ENCODE measurements around the gene HTR4.

The HTR4 gene

GRCh38 chr5:148619484-148619883, 34.8 kb downstream of the HTR4 start:
- Histone ChIP-seq H3K9ac (ENCODE audit: low read length) (no peak overlapping the region), H4K5ac (ENCODE audit: low read length) (no peak overlapping the region), H2BK5ac (ENCODE audit: low read length) (no peak overlapping the region), H3K4ac (ENCODE audit: low read depth, low read length) (no peak overlapping the region), H3K23ac (ENCODE audit: low read length) (no peak overlapping the region), H2BK15ac (replicated peaks; ENCODE audit: low read depth) (no peak overlapping the region), H3K27ac (ENCODE audit: low read depth, low read length) (no peak overlapping the region), H4K8ac (ENCODE audit: low read depth, low read length) (no peak overlapping the region), H3K4me1 (ENCODE audit: control insufficient read depth, low read depth, low read length) (no peaks in the 10 kb centered on the region), H3K56ac (ENCODE audit: low read length) (no peak overlapping the region), H3K36me3 (ENCODE audit: control insufficient read depth, insufficient read depth, low read length) (no peaks in the 10 kb centered on the region), H2AK5ac (ENCODE audit: low read length) (no peak overlapping the region), H3K4me3 (ENCODE audit: low read length) (no peak overlapping the region), H2BK120ac (ENCODE audit: low read depth, low read length) (no peak overlapping the region), H3K18ac (ENCODE audit: low read length) (no peak overlapping the region), H3K4me2 (ENCODE audit: low read length) (no peak overlapping the region), H3K79me1 (ENCODE audit: low read length) (no peaks in the 10 kb centered on the region), H3K27me3 (ENCODE audit: insufficient read depth, low read length, poor library complexity) (no peaks in the 10 kb centered on the region), H3K79me2 (ENCODE audit: control insufficient read depth, insufficient read depth, low read length) (no peaks in the 10 kb centered on the region)
- no CpG with 5 or more reads among the region's 3 CpGs for WGBS (ENCODE audit: extremely low coverage, insufficient coverage, low lambda C conversion rate)
- no peak for DNase-seq

- no peak overlapping the region for H3K23ac ChIP-seq (ENCODE audit: low read length)
- H3K9ac ChIP-seq (ENCODE audit: low read length), result no peak overlapping the region
- H2BK15ac ChIP-seq (replicated peaks; ENCODE audit: low read depth), result no peak overlapping the region
- no peak overlapping the region for H3K18ac ChIP-seq (ENCODE audit: low read length)
- no peak overlapping the region for H4K5ac ChIP-seq (ENCODE audit: low read length)
- no peak overlapping the region for H2AK5ac ChIP-seq (ENCODE audit: low read length)
- H2BK5ac ChIP-seq (ENCODE audit: low read length), result no peak overlapping the region
- H3K79me2 ChIP-seq (ENCODE audit: control insufficient read depth, insufficient read depth, low read length), result no peaks in the 10 kb centered on the region
- no peaks in the 10 kb centered on the region for H3K36me3 ChIP-seq (ENCODE audit: control insufficient read depth, insufficient read depth, low read length)
- no peaks in the 10 kb centered on the region for H3K27me3 ChIP-seq (ENCODE audit: insufficient read depth, low read length, poor library complexity)
- H3K4me2 ChIP-seq (ENCODE audit: low read length), result no peak overlapping the region
- no peaks in the 10 kb centered on the region for H3K79me1 ChIP-seq (ENCODE audit: low read length)
- H4K8ac ChIP-seq (ENCODE audit: low read depth, low read length), result no peak overlapping the region
- no peaks in the 10 kb centered on the region for H3K4me1 ChIP-seq (ENCODE audit: control insufficient read depth, low read depth, low read length)
- no peak overlapping the region for H3K27ac ChIP-seq (ENCODE audit: low read depth, low read length)
- no peak overlapping the region for H3K4ac ChIP-seq (ENCODE audit: low read depth, low read length)
- H2BK120ac ChIP-seq (ENCODE audit: low read depth, low read length), result no peak overlapping the region
- no CpG with 5 or more reads among the region's 4 CpGs for WGBS (ENCODE audit: extremely low coverage, insufficient coverage, low lambda C conversion rate)
- no peak overlapping the region for H3K56ac ChIP-seq (ENCODE audit: low read length)
- no peak for DNase-seq
- H3K4me3 ChIP-seq (ENCODE audit: low read length), result no peak overlapping the region
Observed at GRCh38 chr5:148615644-148616275, 38.6 kb downstream of the HTR4 start.

GRCh38 chr5:148607406-148607805, 46.9 kb downstream of the HTR4 start:
- no peaks in the 10 kb centered on the region for H3K79me1 ChIP-seq (ENCODE audit: low read length)
- H3K79me2 ChIP-seq (ENCODE audit: control insufficient read depth, insufficient read depth, low read length), result no peaks in the 10 kb centered on the region
- H3K23ac ChIP-seq (ENCODE audit: low read length), result no peak overlapping the region
- no peaks in the 10 kb centered on the region for H3K4me1 ChIP-seq (ENCODE audit: control insufficient read depth, low read depth, low read length)
- no peak overlapping the region for H2BK5ac ChIP-seq (ENCODE audit: low read length)
- H3K4me2 ChIP-seq (ENCODE audit: low read length), result no peak overlapping the region
- no peak overlapping the region for H4K5ac ChIP-seq (ENCODE audit: low read length)
- H2AK5ac ChIP-seq (ENCODE audit: low read length), result no peak overlapping the region
- H3K27me3 ChIP-seq (ENCODE audit: insufficient read depth, low read length, poor library complexity), result no peaks in the 10 kb centered on the region
- no peak overlapping the region for H2BK120ac ChIP-seq (ENCODE audit: low read depth, low read length)
- no peak overlapping the region for H3K18ac ChIP-seq (ENCODE audit: low read length)
- H2BK15ac ChIP-seq (replicated peaks; ENCODE audit: low read depth), result no peak overlapping the region
- H3K27ac ChIP-seq (ENCODE audit: low read depth, low read length), result no peak overlapping the region
- H3K9ac ChIP-seq (ENCODE audit: low read length), result no peak overlapping the region
- H3K4me3 ChIP-seq (ENCODE audit: low read length), result no peak overlapping the region
- DNase-seq, result no peak
- no peak overlapping the region for H4K8ac ChIP-seq (ENCODE audit: low read depth, low read length)
- H3K4ac ChIP-seq (ENCODE audit: low read depth, low read length), result no peak overlapping the region
- H3K56ac ChIP-seq (ENCODE audit: low read length), result no peak overlapping the region
- H3K36me3 ChIP-seq (ENCODE audit: control insufficient read depth, insufficient read depth, low read length), result no peaks in the 10 kb centered on the region

- Histone ChIP-seq H2BK15ac (replicated peaks; ENCODE audit: low read depth) (no peak overlapping the region), H2BK5ac (ENCODE audit: low read length) (no peak overlapping the region), H3K56ac (ENCODE audit: low read length) (no peak overlapping the region), H3K4me1 (ENCODE audit: control insufficient read depth, low read depth, low read length) (no peaks in the 10 kb centered on the region), H3K79me2 (ENCODE audit: control insufficient read depth, insufficient read depth, low read length) (no peaks in the 10 kb centered on the region), H3K9ac (ENCODE audit: low read length) (no peak overlapping the region), H2BK120ac (ENCODE audit: low read depth, low read length) (no peak overlapping the region), H3K79me1 (ENCODE audit: low read length) (no peaks in the 10 kb centered on the region), H4K8ac (ENCODE audit: low read depth, low read length) (no peak overlapping the region), H3K4me2 (ENCODE audit: low read length) (no peak overlapping the region), H4K5ac (ENCODE audit: low read length) (no peak overlapping the region), H3K23ac (ENCODE audit: low read length) (no peak overlapping the region), H3K18ac (ENCODE audit: low read length) (no peak overlapping the region), H3K4me3 (ENCODE audit: low read length) (no peak overlapping the region), H3K27me3 (ENCODE audit: insufficient read depth, low read length, poor library complexity) (no peaks in the 10 kb centered on the region), H3K4ac (ENCODE audit: low read depth, low read length) (no peak overlapping the region), H3K27ac (ENCODE audit: low read depth, low read length) (no peak overlapping the region), H2AK5ac (ENCODE audit: low read length) (no peak overlapping the region), H3K36me3 (ENCODE audit: control insufficient read depth, insufficient read depth, low read length) (no peaks in the 10 kb centered on the region)
- no peak for DNase-seq
Observed at GRCh38 chr5:148606296-148606695, 48.0 kb downstream of the HTR4 start.

GRCh38 chr5:148599187-148599586, 55.1 kb downstream of the HTR4 start:
- no peaks in the 10 kb centered on the region for H3K4me1 ChIP-seq (ENCODE audit: control insufficient read depth, low read depth, low read length)
- no peak overlapping the region for H3K4me3 ChIP-seq (ENCODE audit: low read length)
- no peak overlapping the region for H2BK5ac ChIP-seq (ENCODE audit: low read length)
- H4K5ac ChIP-seq (ENCODE audit: low read length), result no peak overlapping the region
- no peak overlapping the region for H3K18ac ChIP-seq (ENCODE audit: low read length)
- no peak overlapping the region for H3K4me2 ChIP-seq (ENCODE audit: low read length)
- no peak overlapping the region for H3K9ac ChIP-seq (ENCODE audit: low read length)
- no peak overlapping the region for H3K27ac ChIP-seq (ENCODE audit: low read depth, low read length)
- no CpG with 5 or more reads among the region's 1 CpG for WGBS (ENCODE audit: extremely low coverage, insufficient coverage, low lambda C conversion rate)
- no peak overlapping the region for H3K23ac ChIP-seq (ENCODE audit: low read length)
- no peak overlapping the region for H4K8ac ChIP-seq (ENCODE audit: low read depth, low read length)
- H3K79me2 ChIP-seq (ENCODE audit: control insufficient read depth, insufficient read depth, low read length), result no peaks in the 10 kb centered on the region
- H3K27me3 ChIP-seq (ENCODE audit: insufficient read depth, low read length, poor library complexity), result no peaks in the 10 kb centered on the region
- no peak overlapping the region for H2BK120ac ChIP-seq (ENCODE audit: low read depth, low read length)
- DNase-seq, result no peak
- H3K4ac ChIP-seq (ENCODE audit: low read depth, low read length), result no peak overlapping the region
- no peak overlapping the region for H2AK5ac ChIP-seq (ENCODE audit: low read length)
- H3K56ac ChIP-seq (ENCODE audit: low read length), result no peak overlapping the region
- H2BK15ac ChIP-seq (replicated peaks; ENCODE audit: low read depth), result no peak overlapping the region
- no peaks in the 10 kb centered on the region for H3K79me1 ChIP-seq (ENCODE audit: low read length)
- no peaks in the 10 kb centered on the region for H3K36me3 ChIP-seq (ENCODE audit: control insufficient read depth, insufficient read depth, low read length)

GRCh38 chr5:148595697-148596096, 58.6 kb downstream of the HTR4 start:
- DNase-seq, result no peak
- H3K4me3 ChIP-seq (ENCODE audit: low read length), result no peak overlapping the region
- H2BK15ac ChIP-seq (replicated peaks; ENCODE audit: low read depth), result no peak overlapping the region
- H3K23ac ChIP-seq (ENCODE audit: low read length), result no peak overlapping the region
- no peak overlapping the region for H3K4ac ChIP-seq (ENCODE audit: low read depth, low read length)
- H3K56ac ChIP-seq (ENCODE audit: low read length), result no peak overlapping the region
- no peaks in the 10 kb centered on the region for H3K36me3 ChIP-seq (ENCODE audit: control insufficient read depth, insufficient read depth, low read length)
- H3K4me2 ChIP-seq (ENCODE audit: low read length), result no peak overlapping the region
- no peak overlapping the region for H2AK5ac ChIP-seq (ENCODE audit: low read length)
- H3K79me2 ChIP-seq (ENCODE audit: control insufficient read depth, insufficient read depth, low read length), result no peaks in the 10 kb centered on the region
- no peaks in the 10 kb centered on the region for H3K4me1 ChIP-seq (ENCODE audit: control insufficient read depth, low read depth, low read length)
- H3K79me1 ChIP-seq (ENCODE audit: low read length), result no peaks in the 10 kb centered on the region
- H2BK5ac ChIP-seq (ENCODE audit: low read length), result no peak overlapping the region
- no peak overlapping the region for H3K27ac ChIP-seq (ENCODE audit: low read depth, low read length)
- WGBS (ENCODE audit: extremely low coverage, insufficient coverage, low lambda C conversion rate), result no CpG with 5 or more reads among the region's 5 CpGs
- no peak overlapping the region for H4K8ac ChIP-seq (ENCODE audit: low read depth, low read length)
- H2BK120ac ChIP-seq (ENCODE audit: low read depth, low read length), result no peak overlapping the region
- no peaks in the 10 kb centered on the region for H3K27me3 ChIP-seq (ENCODE audit: insufficient read depth, low read length, poor library complexity)
- H4K5ac ChIP-seq (ENCODE audit: low read length), result no peak overlapping the region
- no peak overlapping the region for H3K18ac ChIP-seq (ENCODE audit: low read length)
- H3K9ac ChIP-seq (ENCODE audit: low read length), result no peak overlapping the region
